ENCODE results near the gene AUTS2.

GRCh38 chr7:70042533-70042932, 444.3 kb downstream of the AUTS2 start:
- TF ChIP-seq EZH2 (IDR thresholded peaks at IDR 0.05; ENCODE audit: low read length, missing control alignments) (no peak), CTCF (conservative IDR thresholded peaks at IDR 0.05 in 1 of 2, IDR thresholded peaks at IDR 0.05 in 1 of 2; ENCODE audit: low read depth in 1 of 2, low read length in 2 of 2) (peak; percentile 11 to 40)
